NOMO-1 treated with DMSO at 0.1 percent for 48 hours (cell line): ENCODE measurements around the gene IL25.
"Not testable (repeated sequence)": the region's sequence is repeated elsewhere in the genome, so short reads cannot be mapped to it uniquely, and the experiment has no call there.

Source experiments
- DNase-seq: peaks from one replicate; lab custom pipeline; 2025; ENCODE audit not compliant: unreplicated experiment; lab: John Stamatoyannopoulos, UW

IL25 gene

GRCh38 chr14:23372509-23372908 is at the start of gene IL25:
TSS of gene IL25 (plus strand) at chr14:23372809.
- DNase-seq = no peak

- no peak for DNase-seq
Observed at GRCh38 chr14:23323838-23324454, 48.7 kb upstream of the IL25 start.

- DNase-seq = no peak
Observed at GRCh38 chr14:23324455-23324846, 48.2 kb upstream of the IL25 start.

GRCh38 chr14:23324993-23325392 is 47.6 kb upstream of the IL25 start:
- no peak for DNase-seq

DNA sequence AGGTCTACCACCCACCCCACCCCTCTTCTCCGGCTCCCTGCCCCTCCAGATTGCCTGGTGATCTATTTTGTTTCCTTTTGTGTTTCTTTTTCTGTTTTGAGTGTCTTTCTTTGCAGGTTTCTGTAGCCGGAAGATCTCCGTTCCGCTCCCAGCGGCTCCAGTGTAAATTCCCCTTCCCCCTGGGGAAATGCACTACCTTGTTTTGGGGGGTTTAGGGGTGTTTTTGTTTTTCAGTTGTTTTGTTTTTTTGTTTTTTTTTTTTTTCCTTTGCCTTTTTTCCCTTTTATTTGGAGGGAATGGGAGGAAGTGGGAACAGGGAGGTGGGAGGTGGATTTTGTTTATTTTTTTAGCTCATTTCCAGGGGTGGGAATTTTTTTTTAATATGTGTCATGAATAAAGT is 46.9 kb upstream of the IL25 start:
- DNase-seq = not testable (repeated sequence)

- no peak for DNase-seq
Observed at GRCh38 chr14:23326491-23327332, 45.9 kb upstream of the IL25 start.

GRCh38 chr14:23327947-23328744 is 44.5 kb upstream of the IL25 start:
- peak; percentile 60 for DNase-seq

DNA sequence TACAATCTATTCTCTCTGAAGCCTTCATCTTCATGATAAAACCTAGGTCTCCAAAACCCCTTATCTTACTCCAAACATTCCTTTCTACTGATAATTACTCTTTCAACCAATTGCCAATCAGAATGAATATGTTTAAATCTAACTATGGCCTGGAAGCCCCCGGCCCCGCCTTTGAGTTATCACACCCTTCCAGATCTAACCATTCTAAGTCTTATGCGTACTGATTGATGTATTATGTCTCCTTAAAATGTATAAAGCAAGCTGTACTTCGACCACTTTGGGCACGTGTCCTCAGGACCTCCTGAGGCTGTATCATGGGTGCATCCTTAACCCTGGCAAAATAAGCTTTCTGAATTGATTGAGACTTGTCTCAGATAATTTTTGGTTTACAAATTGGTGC is 37.0 kb upstream of the IL25 start:
- DNase-seq = no peak

GRCh38 chr14:23339506-23340268 is 32.9 kb upstream of the IL25 start:
- DNase-seq = no peak

DNA sequence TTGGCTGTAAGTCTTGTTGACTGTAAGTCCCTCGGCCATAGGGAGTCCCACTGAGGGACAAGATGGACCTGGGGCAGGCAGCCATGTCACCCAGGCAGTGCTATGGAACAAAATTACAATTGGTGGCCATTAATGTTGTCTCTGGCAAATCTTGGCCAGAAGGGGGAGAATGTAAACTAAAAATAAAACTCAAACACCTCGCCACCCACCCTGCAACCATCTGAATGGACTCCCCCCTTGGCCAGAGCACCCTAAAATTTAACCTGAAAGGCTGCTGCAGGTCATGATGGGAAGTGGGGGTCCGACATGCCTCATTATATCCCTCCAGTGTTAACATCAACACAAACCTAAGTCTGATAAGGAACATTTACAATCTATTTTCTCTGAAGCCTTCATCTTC is 28.1 kb upstream of the IL25 start:
- no peak for DNase-seq

- DNase-seq = no peak
Observed at GRCh38 chr14:23345987-23346692, 26.5 kb upstream of the IL25 start.

DNA sequence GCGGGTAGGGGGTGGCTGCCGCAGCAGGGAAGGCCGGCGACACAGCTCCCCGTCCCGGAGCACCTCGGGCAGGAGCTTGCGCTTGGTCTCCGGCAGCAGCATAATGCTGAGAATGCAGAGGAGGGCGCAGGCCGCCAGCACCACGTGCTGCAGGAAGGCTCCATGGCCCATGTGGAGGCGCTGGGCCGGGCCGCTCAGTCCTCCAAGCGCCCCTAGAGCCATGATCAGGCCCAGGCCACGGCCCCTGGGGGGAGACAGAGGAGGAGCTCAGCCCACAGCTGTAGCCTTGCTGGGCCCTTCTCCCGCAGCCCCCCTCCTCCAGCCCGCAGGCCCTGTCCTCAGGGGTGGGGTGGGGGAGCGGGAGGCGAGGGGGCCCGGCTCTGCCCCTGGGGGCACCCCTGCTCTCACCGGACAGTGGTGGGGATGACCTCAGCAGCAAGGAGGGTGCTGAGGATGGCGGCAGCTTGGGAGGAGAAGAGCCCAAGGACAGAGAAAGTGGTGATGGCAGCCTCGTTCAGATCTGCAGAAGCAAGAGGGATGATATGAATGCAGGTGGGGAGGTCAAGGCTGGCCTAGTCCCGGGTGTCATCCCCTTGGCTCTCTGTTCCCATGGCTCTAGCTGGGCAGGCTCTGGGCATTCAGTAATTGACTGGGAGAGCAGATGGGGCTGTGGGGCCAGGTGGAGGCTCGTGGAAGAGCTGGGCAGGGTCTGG is 25.8 kb upstream of the IL25 start:
- no peak for DNase-seq

- DNase-seq = no peak
Observed at GRCh38 chr14:23347406-23348296, 25.0 kb upstream of the IL25 start.

DNA sequence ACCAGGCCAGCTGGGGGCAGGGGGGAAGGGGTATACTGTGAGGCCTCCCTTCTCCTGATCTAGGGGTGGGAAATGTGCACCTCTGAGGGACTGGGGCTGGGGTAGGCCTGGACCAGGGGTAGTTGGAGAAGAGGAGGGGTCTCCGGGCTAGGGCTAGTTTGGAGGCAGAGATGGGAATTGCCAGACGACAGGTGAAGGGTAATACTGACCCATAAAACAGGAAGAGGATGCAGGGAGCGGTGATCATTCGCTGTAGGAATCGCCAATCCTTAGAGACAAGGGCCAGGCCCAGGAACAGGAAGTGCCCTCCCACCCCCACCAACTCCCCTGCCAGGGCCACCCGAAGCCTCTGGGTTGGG is 24.3 kb upstream of the IL25 start:
- DNase-seq = no peak

DNA sequence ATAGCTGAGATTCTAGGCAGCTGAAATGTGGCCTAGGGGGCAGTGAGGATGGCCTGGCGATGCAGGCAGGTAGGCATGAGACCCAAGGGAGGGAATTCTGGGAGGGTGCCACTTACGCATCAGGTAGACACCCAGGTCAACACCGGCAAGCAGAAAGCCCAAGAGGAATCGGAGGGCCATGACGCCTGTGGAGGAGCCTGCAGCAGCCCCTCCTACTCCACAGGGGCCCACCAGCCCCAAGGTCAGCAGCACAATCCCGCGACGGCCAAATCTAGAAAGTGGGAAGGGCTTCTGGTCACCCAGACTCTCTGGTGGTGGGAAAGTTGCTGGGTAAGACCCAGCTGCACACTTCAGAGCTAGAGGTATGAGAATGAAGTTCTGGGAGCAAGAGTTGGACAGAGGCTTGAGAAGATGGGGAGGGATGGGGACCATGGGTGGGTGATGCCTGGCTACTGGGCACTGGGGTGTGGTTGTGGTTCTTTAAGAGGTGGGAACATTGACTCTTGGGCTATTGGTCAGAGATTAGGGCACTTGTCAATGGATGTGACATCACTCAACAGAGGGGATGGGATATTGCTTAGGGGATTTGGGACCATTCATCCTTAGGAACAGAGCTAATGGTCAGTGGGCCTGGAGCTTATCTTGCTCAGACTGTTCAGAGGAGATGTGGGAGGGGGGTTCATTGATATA is 23.3 kb upstream of the IL25 start:
- DNase-seq = no peak

DNA sequence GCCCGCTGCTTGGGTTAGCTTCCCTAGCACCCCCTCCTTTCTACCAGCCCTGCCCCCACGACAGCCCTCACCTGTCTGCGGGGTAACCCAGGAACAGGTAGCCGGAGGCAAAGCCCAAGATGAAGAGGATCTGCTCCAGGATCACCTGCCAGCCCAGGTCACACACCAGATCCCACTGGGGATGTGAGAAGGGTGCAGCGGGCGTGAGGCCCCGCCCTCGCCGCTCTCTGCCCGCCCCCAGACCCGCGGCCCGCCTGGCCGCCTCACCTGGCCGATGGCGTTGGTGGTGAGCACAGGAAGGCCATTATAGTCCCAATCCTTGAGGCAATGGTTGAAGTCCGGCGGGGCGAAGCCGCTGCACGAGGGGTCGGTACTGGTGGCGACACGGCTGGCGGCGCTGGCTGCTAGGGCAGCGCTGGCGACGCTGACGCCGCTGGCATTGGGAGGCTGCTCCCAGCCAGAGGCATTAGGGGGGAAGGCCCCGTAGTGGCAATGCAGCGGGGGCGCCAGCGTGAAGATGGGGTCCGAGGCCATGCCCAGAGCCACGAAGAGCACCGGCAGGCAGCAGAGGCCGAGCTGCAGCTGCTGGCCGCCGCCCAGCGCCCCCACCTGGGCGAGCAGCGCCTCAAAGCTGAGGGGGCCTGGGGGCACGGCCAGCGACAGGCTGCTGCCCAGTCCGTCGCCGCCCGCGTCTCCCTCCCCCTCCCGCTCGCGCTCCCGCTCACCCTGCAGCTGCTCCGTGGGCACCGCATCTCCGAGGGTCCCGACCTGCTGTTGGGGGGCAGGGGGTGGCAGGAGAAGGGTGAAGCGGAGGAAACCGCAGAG is 20.7 kb upstream of the IL25 start:
- DNase-seq = no peak
